ENCODE results near the gene LAMP2. TPM values are rescaled to one million over a fixed set of nuclear protein-coding genes. Genes with fewer than 3 reads are reported as not detected.

The LAMP2 gene
- total and polyA plus RNA-seq, 9 of the 15 experiments (the other 6 are each of a cell fraction or from before 2014, with no cell fraction given) = 22.3 to 77.7 (median 48.6) TPM

- peak; percentile 96 for TF ChIP-seq MGA (IDR thresholded peaks at IDR 0.05)
- TF ChIP-seq ZNF134 (CRISPR knock-in tag; conservative IDR thresholded peaks at IDR 0.05) = no peak
- TF ChIP-seq MYBL2 (IDR thresholded peaks at IDR 0.05; ENCODE audit: low read depth) = peak; percentile 63
- TF ChIP-seq MYBL2 (CRISPR knock-in tag; IDR thresholded peaks at IDR 0.05; ENCODE audit: borderline replicate concordance) = no peak
- TF ChIP-seq ZNF318 (IDR thresholded peaks at IDR 0.05; ENCODE audit: borderline replicate concordance in 1 of 2, low read depth in 1 of 2) = peak in 1 of 2 experiments; percentile 44; a peak in 1 of 4 replicates
Measured at GRCh38 chrX:120485638-120486520, 16.8 kb upstream of the LAMP2 start (continued).

All from K562 (cell line).